HepG2 (cell line): Measurements from ENCODE around the gene FBXO10. TPM values are rescaled to one million over a fixed set of nuclear protein-coding genes. Genes with fewer than 3 reads are reported as not detected.

Source experiments
- EEA1 ChIP-seq: sonication (generic); formaldehyde crosslinking; IDR thresholded peaks from 2 replicates; pipeline ENCODE4 v1.5.1; 2020; ENCODE audit warnings: mild to moderate bottlenecking, missing genetic modification reagents, borderline replicate concordance
- GPBP1L1 ChIP-seq: sonication (generic); formaldehyde crosslinking; IDR thresholded peaks from 2 replicates; pipeline ENCODE4 v1.5.0; 2020; ENCODE audit warnings: mild to moderate bottlenecking, missing genetic modification reagents
- ISL2 ChIP-seq: sonication (generic); formaldehyde crosslinking; IDR thresholded peaks from 2 replicates; pipeline ENCODE4 v1.5.0; 2020; ENCODE audit warnings: missing genetic modification reagents
- KLF15 ChIP-seq: sonication (generic); formaldehyde crosslinking; IDR thresholded peaks from 2 replicates; pipeline ENCODE4 v1.8.1; 2023; ENCODE audit warnings: borderline replicate concordance, mild to moderate bottlenecking, inconsistent platforms, missing genetic modification reagents, mixed read lengths
- RBFOX2 ChIP-seq: fragments of 200-400 bp; formaldehyde crosslinking; IDR thresholded peaks from 2 replicates; pipeline ENCODE4 v1.6.1; 2017; ENCODE audit warnings: low read depth, mild to moderate bottlenecking, low read length
- RELA ChIP-seq: sonication (generic); formaldehyde crosslinking; IDR thresholded peaks from 2 replicates; pipeline ENCODE4 v1.4.0; 2020; ENCODE audit warnings: missing genetic modification reagents
- SNAI1 ChIP-seq: sonication (generic); formaldehyde crosslinking; IDR thresholded peaks from 2 replicates; pipeline ENCODE4 v1.5.0; 2020; ENCODE audit warnings: mild to moderate bottlenecking, missing genetic modification reagents, borderline replicate concordance
- THAP11 ChIP-seq: IDR thresholded peaks from 2 replicates; pipeline ENCODE4 v1.6.1; 2016; ENCODE audit warnings: missing biosample characterization, missing genetic modification reagents
- USF2 ChIP-seq, 2 experiments: sonication (generic) in 1 of 2; formaldehyde crosslinking in 1 of 2; IDR thresholded peaks; 2 replicates each; pipeline versions ENCODE4 v1.5.1 to v1.6.1; 2011 to 2020; ENCODE audit warnings: borderline replicate concordance in 1 of 2, low read depth in 1 of 2, low read length in 1 of 2, mild to moderate bottlenecking in 1 of 2, missing genetic modification reagents in 1 of 2, moderate library complexity in 1 of 2
- WIZ ChIP-seq: sonication (generic); formaldehyde crosslinking; IDR thresholded peaks from 2 replicates; pipeline ENCODE4 v1.5.1; 2020; ENCODE audit warnings: mild to moderate bottlenecking, missing genetic modification reagents
- YY1 ChIP-seq: IDR thresholded peaks from 2 replicates; pipeline ENCODE4 v1.6.1; 2011; ENCODE audit warnings: low read length, low read depth, moderate library complexity, mild to moderate bottlenecking; ENCODE audit not compliant: insufficient read depth, insufficient replicate concordance
- ZNF205 ChIP-seq: IDR thresholded peaks from 2 replicates; pipeline ENCODE4 v1.6.1; 2018; ENCODE audit warnings: missing biosample characterization, missing genetic modification reagents
- ZNF275 ChIP-seq: sonication (generic); formaldehyde crosslinking; IDR thresholded peaks from 2 replicates; pipeline ENCODE4 v1.8.0; 2022; ENCODE audit warnings: missing genetic modification reagents, mild to moderate bottlenecking, inconsistent platforms, borderline replicate concordance
- ZNF503 ChIP-seq: sonication (generic); formaldehyde crosslinking; IDR thresholded peaks from 2 replicates; pipeline ENCODE4 v1.4.0; 2020; ENCODE audit warnings: missing genetic modification reagents
- ZNF615 ChIP-seq: sonication (generic); formaldehyde crosslinking; IDR thresholded peaks from 2 replicates; pipeline ENCODE4 v1.5.0; 2020; ENCODE audit warnings: mild to moderate bottlenecking, missing genetic modification reagents, borderline replicate concordance
- ZNF776 ChIP-seq: sonication (generic); formaldehyde crosslinking; IDR thresholded peaks from 2 replicates; pipeline ENCODE4 v1.4.0; 2020; ENCODE audit warnings: mild to moderate bottlenecking, missing genetic modification reagents
- ZSCAN21 ChIP-seq: sonication (generic); formaldehyde crosslinking; IDR thresholded peaks from 2 replicates; pipeline ENCODE4 v1.8.0; 2022; ENCODE audit warnings: mild to moderate bottlenecking, missing genetic modification reagents, moderate library complexity, borderline replicate concordance
- ZUFSP ChIP-seq: sonication (generic); formaldehyde crosslinking; IDR thresholded peaks from 2 replicates; pipeline ENCODE4 v1.9.0; 2021; ENCODE audit warnings: missing genetic modification reagents, mild to moderate bottlenecking, borderline replicate concordance
- polyA plus RNA-seq, 8 experiments: library from polyadenylated mRNA; depleted of rRNA in 3 of 8; stranded (reverse) in 7 of 8; unstranded in 1 of 8; fragments of >200 nt; fragmentation: Illumina TruSeq in 4 of 8; extraction: Trizol in 4 of 8; gene quantifications; 2 replicates each; pipeline versions ENCODE4 v1.2.1 to v1.2.3, GENCODE V29; 2011 to 2016; ENCODE audit warnings: low read depth in 4 of 8, missing spikeins in 1 of 8, mixed read lengths in 1 of 8; ENCODE audit not compliant: insufficient read depth in 1 of 8
- total RNA-seq, 5 experiments: library from RNA; depleted of rRNA; stranded (reverse); fragments of >200 nt; fragmentation: Illumina TruSeq; extraction: Trizol; gene quantifications; 2 replicates each; pipeline ENCODE4 v1.2.3, GENCODE V29; 2016; ENCODE audit warnings: low read depth in 1 of 5

The FBXO10 gene
- total and polyA plus RNA-seq, 2 of the 13 experiments (the other 11 are each of a cell fraction or from before 2014, with no cell fraction given) = 3.1 to 5.1 TPM

GRCh38 chr9:37485389-37486255, 90.6 kb downstream of the FBXO10 start, which contains the start of gene POLR1E (continued):
- peak; percentile 37; the same call in 1 of the 2 replicates for TF ChIP-seq ZNF503 (CRISPR knock-in tag)
- peak; percentile 74; the same call in 1 of the 2 replicates for TF ChIP-seq ZNF776 (CRISPR knock-in tag)
- TF ChIP-seq ZNF275 = peak; percentile 71
- peak; percentile 88 for TF ChIP-seq RBFOX2
- TF ChIP-seq RELA = no peak
- TF ChIP-seq GPBP1L1 (CRISPR knock-in tag) = no peak
- no peak; the same call in 1 of the 2 replicates for TF ChIP-seq EEA1 (CRISPR knock-in tag)
- 0 out of 2 replicates have a peak, but pooled peaks have one; percentile 66 for TF ChIP-seq KLF15 (CRISPR knock-in tag)
- TF ChIP-seq ZNF615 (CRISPR knock-in tag) = 0 out of 2 replicates have a peak, but pooled peaks have one; percentile 58
- TF ChIP-seq ZUFSP (CRISPR knock-in tag) = no peak
- no peak for TF ChIP-seq ZNF205
- TF ChIP-seq ZSCAN21 = peak; percentile 72; the same call in 1 of the 2 replicates
- TF ChIP-seq YY1 = peak; percentile 73
- TF ChIP-seq THAP11 (CRISPR knock-in tag) = peak; percentile 86; the same call in 1 of the 2 replicates
- TF ChIP-seq USF2 (IDR thresholded peaks at IDR 0.05; ENCODE audit: low read depth, low read length) = no peak
- TF ChIP-seq USF2 (CRISPR knock-in tag; IDR thresholded peaks at IDR 0.05; ENCODE audit: borderline replicate concordance) = 0 out of 2 replicates have a peak, but pooled peaks have one; percentile 38
- TF ChIP-seq WIZ = no peak
- peak; percentile 47; the same call in 1 of the 2 replicates for TF ChIP-seq ISL2
- no peak for TF ChIP-seq SNAI1
